Smooth muscle cell of the brain vasculature (primary cell): Measurements from ENCODE around the gene AKAP6.
A peak's percentile ranks its signal among the peaks of the same experiment; 100 is the strongest.

Experiments
- DNase-seq: peaks from one replicate; pipeline ENCODE4 v3.0.0-alpha.2; 2012; ENCODE audit warnings: low read depth, low spot score

The AKAP6 gene

DNA sequence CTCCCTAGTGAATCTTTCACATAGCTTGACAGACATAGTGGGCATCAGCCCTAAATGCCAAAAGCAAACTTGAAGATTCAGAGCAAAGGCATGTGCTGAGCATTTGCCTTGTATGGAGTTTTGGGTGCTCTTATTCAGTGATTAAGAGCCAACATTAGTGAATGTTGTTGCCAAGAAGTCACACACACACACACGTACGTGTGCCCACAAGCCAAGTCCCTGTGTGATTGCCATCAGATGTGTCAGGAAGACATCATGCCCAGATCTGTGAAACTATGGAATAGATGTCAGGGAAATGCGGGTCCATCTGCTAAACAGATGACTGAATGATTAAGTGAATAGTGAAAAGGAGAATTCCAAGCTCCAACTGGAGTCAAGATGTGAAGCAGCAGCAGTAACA, 149.0 kb downstream of the AKAP6 start:
- no peak for DNase-seq

DNA sequence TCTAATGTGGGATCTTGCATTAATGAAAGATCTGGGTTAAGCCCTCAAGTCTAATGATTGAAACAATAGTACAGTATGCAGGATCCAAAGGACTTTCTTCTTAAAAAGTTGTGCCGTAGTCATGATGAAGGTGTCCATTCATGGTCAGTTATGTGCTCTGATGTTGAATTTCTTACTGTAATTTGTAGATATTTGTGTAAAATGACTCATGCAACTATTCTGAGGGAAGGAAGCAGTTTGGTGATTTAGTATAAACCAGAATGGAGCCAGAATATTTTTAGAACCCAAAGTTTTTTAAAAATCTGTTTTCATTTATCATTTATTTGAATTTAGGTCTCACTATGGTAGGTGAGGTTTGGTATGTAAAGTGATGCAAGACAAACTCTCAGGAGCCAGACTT, 151.2 kb downstream of the AKAP6 start:
- no peak for DNase-seq

DNA sequence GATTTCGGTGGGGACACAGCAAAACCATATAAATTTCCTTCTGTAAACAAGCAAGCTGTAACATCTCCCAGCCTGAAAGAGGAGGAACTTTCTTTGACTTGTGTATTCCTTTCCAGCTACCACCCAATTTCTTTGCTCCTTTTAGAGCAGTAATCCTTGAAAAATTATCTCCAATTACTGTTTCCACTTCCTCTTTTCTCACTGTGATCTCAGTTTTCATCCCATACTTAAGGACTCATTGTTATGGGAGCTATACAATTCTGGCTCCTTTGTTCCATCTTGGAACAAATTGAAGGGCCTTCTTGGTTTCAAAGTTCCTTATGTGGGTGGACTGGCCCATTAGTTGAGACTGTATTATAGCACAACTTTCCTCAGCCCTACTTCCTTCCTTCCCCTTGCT, 152.6 kb downstream of the AKAP6 start:
- DNase-seq = no peak

DNA sequence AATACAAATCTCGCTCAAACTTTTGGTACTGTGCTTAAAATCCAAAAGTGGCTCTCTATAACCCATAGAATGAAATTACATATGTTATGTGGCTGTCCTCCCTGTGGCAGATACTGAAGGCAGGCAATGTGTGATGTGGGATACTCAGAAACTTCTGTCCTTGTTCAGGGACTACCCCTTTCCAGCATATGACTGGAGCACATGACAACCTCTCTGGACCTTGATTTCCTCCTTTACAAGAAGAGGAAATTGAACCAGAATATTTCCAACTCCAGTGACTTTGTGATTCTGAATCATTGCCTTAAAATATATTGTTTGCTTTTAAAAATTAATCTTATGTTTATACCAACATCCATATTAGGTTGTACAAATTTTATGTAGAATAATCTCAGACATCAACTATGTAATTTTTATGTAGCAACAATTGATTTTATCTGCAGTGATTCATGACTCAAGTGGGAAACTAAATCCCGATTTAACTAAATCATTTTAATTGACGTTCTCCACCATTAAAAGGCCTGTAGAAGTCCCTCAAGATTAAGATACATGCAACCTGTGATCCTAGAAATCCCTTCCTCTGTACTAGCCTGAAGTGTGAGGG, 162.4 kb downstream of the AKAP6 start:
- no peak for DNase-seq

DNA sequence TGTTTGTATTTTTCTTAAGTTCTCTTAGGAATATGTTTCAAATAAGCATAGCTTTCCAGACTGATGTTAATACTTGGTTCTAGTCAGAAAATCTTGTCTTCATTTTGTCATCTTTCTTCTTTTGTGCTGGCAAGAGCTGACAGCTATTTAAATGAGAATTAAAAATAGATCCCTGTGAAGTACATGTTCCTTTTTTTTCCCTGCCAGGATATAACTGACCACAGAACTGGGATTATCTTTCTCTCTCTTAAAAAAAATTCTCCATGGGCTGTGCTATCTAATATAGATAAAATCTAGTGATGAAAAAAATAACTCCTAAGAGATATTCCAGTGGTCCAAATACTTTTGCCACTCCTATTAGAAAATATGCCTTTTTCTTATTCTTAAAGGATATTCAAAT, 163.4 kb downstream of the AKAP6 start:
- DNase-seq = no peak

DNA sequence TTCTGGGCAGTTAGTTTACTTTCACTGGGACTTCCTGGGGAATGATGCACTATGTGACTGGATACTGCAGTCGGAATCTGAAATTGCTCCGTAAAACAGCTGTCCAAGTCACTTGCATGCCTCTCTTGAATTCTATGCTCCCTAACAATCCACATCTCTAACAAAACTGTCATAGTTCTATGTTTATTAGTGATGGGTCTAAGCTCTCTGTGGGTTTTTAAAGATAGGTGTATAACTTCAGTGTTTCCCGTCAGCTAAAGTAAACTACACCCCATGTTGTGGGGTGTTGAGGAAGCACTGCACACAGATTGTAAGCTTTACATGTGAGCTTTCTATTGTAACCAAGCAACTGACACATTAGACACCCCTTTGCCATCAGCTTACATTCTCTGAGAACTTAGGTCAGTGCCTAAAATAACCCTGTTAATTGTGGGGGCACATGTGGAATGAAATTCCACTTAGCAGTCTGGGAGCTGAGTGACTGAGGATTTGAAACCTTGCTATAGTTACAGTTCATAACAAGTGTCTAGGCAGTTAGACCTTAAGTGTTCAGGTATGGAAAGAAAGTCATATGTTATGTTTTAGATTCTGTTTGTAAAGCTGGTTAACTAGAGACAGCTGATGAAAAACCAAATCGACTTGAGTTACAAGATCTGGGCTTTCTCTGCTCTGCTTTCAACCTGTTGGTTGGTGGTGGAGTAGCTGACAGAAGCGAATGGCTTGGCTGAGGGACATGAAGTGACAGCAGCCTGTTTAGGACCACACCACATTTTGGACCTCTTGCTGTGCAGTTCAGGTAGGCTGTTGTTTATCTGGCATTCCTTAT, 165.7 kb downstream of the AKAP6 start:
- DNase-seq = no peak

DNA sequence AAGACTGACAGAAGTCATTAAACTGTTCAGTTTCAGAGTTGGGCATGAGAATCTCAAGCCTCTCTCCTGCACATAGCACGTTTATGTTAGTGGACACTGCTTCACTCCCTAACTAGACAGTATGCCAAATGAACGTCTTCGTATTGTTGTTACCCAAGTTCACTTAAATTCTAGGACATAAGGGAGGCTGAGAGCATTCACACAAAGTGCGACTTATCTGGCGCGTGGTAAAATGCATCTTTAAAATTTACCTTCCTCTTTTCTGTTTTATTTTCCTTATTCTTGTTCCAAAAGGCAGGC, 166.3 kb downstream of the AKAP6 start:
- DNase-seq = no peak

DNA sequence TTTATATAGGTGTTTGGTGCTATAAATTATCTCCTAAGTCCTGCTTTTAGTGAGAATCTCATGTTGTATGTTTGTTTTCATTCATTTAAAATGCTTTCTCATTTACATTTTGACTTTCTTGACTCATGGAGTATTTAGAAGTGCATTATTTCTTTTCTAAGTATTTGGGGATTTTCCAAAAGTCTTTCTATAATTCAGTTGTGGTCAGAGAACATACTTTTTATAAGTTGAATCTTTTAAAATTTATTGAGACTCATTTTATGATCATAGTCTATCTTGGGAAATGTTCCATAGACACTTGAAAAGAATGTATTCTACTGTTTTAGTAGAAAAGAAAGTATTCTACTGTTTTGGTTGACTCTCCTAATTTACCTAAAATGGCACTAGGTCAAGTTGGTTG, 168.2 kb downstream of the AKAP6 start:
- no peak for DNase-seq

DNA sequence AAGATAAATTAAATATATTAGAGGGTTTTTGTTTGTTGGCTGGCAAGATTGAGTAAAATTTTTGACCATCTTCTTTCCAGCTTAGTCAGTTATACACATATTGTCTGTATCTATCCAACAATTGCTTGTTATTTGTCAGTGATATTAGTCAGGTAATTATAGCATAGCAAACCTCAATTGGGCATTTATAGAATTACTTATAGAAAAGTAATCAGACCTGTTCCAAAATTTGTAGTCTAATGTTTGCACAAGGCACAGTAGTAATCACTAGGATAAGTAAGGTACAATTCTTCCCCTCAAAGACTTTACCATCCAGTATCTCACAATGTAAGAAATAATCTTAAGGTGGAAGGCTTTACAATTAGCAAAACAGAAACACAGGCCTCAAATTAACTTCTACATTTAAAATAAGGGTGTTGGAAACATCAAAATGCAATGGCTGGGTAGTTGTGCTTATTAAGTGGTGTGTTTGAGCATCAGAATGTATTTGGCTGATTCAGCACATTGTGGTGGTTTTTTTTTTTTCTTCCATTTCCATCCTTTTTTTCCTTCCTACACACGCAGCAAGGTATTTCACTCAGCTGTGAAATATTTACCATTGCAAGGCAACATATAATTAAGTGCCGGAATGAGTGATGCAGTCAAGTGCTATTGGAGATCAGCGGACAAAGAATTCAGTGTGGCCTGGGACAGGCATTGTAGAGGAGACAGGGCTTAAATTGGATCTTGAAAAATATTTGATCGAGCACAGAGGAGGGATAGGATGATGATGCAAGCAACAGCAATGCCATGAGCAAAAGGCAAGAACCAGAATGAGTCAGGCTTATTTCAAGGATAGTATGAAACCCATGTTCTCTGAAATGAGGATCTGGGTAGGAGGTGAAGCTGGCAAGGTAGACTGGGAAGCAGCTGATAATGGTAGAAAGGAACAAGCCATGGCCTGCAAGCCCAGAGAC, 178.2 kb downstream of the AKAP6 start:
- no peak for DNase-seq

DNA sequence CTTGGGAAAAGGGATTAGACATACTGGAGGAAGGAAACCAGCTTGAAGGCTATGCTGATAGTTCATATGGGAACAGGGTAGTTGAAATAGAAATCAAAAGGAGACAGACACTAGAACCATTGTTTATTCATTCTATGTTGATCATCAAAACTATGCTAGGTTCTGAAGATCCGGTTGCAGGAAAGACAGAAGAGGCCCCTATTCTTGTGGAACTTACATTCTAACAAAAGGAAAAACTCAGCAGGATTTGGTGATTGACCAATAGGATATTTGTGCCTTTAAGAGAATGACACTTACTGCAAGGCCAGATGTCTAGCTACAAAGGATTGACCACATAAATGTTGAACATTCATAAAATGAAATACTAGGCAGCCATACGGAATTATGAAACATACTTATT, 179.2 kb downstream of the AKAP6 start:
- no peak for DNase-seq

DNA sequence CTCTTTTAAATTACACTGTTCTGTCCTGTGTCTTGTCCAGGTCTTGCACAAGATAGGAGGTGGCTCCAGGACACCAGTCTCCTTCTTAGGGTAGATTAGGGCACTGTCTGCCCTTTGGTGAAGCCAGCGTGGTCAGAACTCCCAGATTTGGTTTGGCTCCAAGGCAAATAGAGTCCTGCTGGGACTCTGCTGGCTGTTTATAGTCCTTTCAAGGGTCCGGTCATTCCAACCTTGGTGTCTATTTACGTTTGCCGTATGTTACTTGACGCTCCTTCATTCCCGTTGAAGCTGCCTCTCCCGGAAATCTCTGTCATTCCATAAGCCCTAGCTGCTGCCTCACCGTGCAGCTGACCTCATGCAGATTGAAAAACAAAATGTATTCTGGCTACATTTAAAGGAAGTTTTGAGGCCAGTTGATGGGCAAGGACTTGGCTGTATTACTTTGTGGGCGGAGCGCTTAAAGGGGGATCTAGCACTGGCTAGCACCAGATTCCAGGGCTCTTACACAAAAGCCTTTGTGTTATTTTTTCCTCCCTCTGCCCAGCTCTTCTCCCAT, 180.6 kb downstream of the AKAP6 start:
- peak; percentile 98 for DNase-seq

DNA sequence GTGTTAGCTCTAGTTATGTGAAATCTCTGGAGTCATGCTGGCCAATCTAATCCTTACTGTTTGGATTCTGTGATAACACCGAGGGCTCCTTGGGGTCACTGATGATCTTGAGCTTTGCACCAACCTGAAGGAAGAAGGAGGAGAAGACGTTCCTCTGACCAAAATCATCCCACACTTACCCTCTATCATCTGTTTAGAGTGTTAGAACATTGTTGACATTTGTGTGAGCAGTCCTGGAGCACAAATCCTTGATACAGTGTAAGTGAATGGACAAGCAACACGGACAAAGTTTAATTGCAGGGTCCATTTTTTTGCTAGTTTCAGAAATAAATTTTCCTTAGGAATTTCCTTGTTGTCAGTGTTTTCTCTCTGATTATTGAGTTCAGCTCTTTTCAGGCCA, 181.7 kb downstream of the AKAP6 start:
- DNase-seq = no peak

DNA sequence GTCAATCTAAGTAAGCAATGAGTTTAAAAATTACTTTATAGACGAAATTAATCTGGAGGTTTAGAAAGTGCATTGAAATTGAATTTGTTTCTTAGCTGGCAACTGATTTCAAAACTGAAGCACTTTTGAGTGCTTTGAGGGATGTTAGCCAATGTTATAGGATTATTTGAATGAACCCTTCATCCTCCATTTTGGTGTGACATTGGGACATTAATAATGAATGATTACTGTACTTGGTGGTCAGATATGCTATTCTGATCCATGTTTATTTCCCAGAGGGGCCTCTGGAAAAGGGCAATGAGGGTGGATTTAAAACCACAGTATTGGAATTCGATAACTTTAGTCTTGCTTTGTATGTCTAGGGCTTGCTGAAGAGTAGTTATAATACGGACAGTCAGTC, 183.2 kb downstream of the AKAP6 start:
- DNase-seq = no peak

DNA sequence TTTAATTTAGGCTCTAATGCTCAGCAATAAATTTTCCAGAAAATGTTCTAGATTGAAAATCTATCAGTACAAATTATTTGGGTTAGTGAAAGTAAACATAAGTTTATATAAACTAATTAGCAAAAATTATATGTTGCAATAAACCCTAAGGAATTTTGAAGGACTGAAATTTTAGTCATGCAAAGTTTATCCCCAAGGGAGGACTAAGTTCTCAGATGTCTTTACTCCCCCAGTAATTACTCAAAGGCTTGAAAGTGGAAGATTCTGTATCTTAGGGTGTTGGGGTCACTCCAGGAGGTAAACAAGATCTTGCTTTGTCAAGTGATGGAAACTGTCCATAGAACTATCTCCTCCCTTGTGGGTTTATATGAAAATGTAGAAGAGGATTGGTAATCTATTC, 183.7 kb downstream of the AKAP6 start:
- no peak for DNase-seq

DNA sequence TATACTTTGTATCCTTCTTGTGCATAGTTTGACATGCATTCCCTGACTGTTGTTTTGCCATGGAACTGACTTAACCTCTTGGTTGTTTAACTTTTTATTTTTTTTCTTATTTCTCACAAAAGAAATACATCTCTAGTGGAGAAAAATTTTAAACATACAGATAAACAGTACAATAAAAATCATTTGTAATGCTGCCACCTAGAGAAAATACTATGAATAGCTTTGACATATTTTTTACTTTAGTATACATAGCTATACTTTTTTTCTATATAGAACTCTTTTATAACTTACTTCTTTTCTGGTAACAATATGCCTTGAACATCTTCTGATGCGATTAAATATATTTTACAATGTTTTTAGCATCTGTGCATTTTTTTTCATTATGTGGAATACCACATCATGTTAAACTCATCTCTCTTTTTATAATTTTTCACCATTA, 184.5 kb downstream of the AKAP6 start:
- no peak for DNase-seq

DNA sequence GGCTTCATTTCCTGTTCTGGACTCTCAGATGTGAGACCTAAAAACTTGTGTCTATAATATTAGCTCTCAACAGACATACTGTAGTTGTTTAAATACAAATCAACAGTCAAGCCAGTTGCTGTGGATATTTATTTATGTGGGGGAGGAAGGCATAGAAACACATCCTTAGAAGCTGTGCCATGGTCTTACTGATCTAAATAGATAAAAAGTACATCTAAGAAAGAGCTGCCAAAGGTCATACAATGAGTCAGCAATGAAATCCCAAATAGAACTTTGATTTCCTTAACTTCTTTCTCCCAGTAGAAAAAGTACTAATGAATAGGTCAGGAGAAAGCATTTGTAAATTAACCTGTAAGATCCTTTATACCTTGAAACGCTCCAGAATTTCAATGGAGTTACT, 185.1 kb downstream of the AKAP6 start:
- DNase-seq = no peak

DNA sequence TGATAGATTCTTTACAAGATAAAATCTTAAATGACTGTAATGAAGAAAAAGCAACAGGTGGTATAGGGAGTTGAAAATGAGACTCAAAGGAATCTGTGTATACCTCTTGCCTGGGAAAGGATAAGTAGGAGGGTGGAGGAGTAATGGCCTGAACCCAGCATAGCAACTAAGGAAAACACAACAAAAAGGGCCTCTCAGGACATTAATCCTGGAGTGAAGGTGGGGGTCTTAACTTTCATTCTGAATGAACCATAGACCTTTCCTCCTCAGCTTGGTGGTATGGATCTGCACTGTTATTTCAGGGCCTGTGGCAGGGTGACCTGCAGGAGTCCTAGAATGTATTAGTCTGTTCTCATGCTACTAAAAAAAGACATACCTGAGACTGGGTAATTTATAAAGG, 185.6 kb downstream of the AKAP6 start:
- no peak for DNase-seq

DNA sequence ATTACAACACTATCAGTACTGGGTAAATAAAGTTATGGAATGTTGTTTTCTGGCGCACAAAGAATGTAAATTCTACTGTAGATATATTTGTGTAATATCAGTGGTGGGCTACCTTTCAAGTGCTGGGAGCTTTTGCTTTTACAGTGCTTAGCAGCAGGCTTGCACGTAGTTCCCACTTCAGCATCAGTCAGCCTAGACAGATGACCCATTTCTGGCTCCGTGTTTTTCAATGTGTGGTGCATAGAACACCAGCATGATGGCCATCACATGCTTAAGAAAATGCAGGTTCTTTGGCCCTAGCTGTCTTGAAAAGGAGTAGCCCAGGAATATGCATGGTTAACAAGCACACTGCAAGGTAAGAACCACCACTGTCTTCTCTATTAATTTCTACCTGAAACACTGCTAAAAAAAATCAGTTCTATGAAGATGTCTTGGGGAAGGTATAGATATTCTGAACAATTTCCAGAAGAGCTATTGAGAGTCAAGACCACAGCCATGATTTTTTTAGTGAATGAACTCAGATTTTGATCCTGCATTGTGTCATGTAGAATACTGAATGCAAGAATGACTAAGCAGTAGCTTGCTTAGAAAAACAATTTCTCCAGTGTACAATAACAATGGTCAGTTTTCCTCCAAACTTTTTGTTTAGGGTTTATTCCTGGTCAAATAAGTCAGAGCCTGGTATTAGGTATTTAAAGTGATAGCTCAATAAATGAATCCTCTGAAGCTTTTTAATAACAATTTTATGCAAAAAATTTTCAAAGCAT, 195.7 kb downstream of the AKAP6 start:
- DNase-seq = no peak

DNA sequence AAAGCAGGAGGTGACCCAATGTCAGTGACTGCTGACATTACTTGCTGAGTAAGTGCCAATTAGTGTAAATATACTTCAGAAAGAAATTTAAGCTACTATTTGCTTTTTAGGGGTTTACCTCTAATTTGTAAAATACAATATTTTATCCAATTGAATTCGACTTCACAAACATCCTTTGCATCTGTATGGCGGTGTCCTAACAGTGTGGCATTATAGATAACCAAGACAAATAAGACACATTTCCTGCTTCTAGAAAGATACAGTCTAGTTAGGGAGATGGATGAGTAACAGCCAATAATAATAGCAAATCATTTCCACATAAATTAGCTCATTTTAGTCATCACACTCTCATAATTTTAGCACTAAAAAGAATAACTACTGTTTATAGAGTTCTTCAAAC, 196.5 kb downstream of the AKAP6 start:
- DNase-seq = no peak

DNA sequence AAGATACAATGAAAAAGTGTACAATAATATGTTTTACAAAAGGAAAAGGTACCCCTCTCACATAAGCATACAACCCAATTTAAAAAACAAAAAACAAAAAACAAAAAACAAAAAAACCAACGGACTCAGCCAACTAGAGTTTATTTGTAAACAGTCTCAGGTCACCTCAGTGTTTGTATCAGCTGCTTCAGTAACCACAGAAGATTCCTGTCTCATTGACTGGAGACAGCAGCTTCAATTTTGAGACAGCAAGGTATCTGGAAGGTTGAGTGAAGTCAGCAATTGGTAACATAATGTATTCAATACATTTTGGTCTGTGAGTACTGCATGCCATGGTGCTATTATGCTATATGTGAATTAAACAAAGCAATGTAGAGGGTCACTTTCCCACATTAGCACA, 201.7 kb downstream of the AKAP6 start:
- DNase-seq = no peak

DNA sequence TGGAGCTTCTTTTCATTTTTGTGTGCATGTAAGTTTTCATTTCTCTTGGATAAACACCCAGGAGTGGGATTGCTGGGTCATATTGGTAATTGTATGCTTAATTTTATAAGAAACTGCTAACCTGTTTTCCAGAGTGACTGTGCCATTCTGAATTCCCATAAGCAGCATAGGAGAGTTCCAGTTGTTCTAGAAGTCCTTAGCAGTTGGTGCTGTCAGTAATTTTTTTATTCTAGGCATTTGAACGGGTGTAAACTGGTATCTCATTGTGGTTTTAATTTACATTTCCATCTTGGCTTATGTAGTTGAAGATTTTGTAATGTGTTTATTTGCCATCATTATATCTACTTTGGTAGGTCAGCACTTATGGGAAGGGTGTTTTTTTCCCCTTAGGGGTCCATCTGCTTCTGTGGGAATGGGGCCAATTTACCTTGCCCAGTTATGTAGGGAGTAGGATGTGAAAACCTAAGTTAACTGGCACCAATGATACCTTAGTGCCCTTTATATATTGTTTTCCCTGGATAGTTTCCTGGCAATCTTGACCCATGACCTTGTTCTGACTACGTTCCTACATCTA, 202.9 kb downstream of the AKAP6 start:
- DNase-seq = no peak
